K562 (cell line): ENCODE data around the gene SH3BP2. TPM values are rescaled to one million over a fixed set of nuclear protein-coding genes. Genes with fewer than 3 reads are reported as not detected.
A peak's percentile ranks its signal among the peaks of the same experiment; 100 is the strongest.

ENCODE experiments used
- ATAC-seq: fragments of 200-7000 bp; cut with Tn5 transposase; 3 replicates; pipeline ENCODE4 v1.9.1; 2020; ENCODE audit warnings: moderate library complexity
- BruUV-seq: library from RNA; stranded (reverse); fragments of 400-500 nt; replicated peaks from 2 replicates; lab custom pipeline; 2021; lab: Mats Ljungman, UMichigan
- CTCF ChIA-PET: fragments of 300-600 bp; formaldehyde crosslinking; extraction: SDS; loops from one replicate; lab custom pipeline; 2021; ENCODE audit warnings: low intra/inter-chr PET ratio; lab: Yijun Ruan, JAX
- POLR2A ChIA-PET: fragments of 300-600, 350-650 bp; sonication (Branson Sonifier 250); formaldehyde crosslinking; extraction: SDS; loops from one replicate; lab custom pipeline; 2021; ENCODE audit warnings: antibody characterized with exemption, inconsistent platforms; lab: Yijun Ruan, JAX
- DNase-seq, 4 experiments: peaks; one replicate each; pipeline versions ENCODE4 v3.0.0 to v3.0.0-alpha.2; 2011 to 2018; ENCODE audit warnings: low spot score in 3 of 4, mixed read lengths in 3 of 4; ENCODE audit errors: extremely low read depth in 1 of 4
- FAIRE-seq: peaks from 2 replicates; lab custom pipeline; 2011; peaks lifted over from hg19 to GRCh38; lab: Jason Lieb, UNC
- H2AFZ ChIP-seq: 2 replicates; pipeline ENCODE4 v1.6.0; 2011; ENCODE audit warnings: low read depth, low read length, control low read depth, inconsistent platforms
- H3K27ac ChIP-seq: fragments of 200-600 bp; 3 replicates; pipeline ENCODE4 v1.8.0; 2011; ENCODE audit warnings: low read depth, mild to moderate bottlenecking, control low read depth, inconsistent platforms, low read length, moderate library complexity, mixed read lengths; ENCODE audit errors: extremely low read depth
- H3K27me3 ChIP-seq, 2 experiments: fragments of 300-600 bp in 1 of 2; 2 replicates in 1 of 2; 3 replicates in 1 of 2; pipeline versions ENCODE4 v1.6.0 to v1.8.0; 2011; ENCODE audit warnings: inconsistent platforms in 2 of 2, low read length in 2 of 2, mild to moderate bottlenecking in 1 of 2, mixed read lengths in 1 of 2, moderate library complexity in 1 of 2; ENCODE audit not compliant: control insufficient read depth in 2 of 2, insufficient read depth in 2 of 2
- H3K36me3 ChIP-seq: fragments of 300-600 bp; 3 replicates; pipeline ENCODE4 v1.8.0; 2011; ENCODE audit warnings: mild to moderate bottlenecking, low read length, inconsistent platforms; ENCODE audit not compliant: control insufficient read depth, insufficient read depth
- H3K4me1 ChIP-seq, 2 experiments: fragments of 200-600 bp in 1 of 2; replicated peaks in 1 of 2; 2 replicates in 1 of 2; 3 replicates in 1 of 2; pipeline versions ENCODE4 v1.5.1 to v1.8.0; 2011; ENCODE audit warnings: inconsistent platforms in 2 of 2, low read length in 2 of 2, mild to moderate bottlenecking in 1 of 2, mixed read lengths in 1 of 2, moderate library complexity in 1 of 2; ENCODE audit not compliant: control insufficient read depth in 2 of 2, insufficient read depth in 2 of 2
- H3K4me2 ChIP-seq: 2 replicates; pipeline ENCODE4 v1.6.1; 2011; ENCODE audit warnings: low read length, control low read depth, inconsistent platforms, mixed read lengths; ENCODE audit not compliant: insufficient read depth
- H3K4me3 ChIP-seq: fragments of 200-600 bp; sonication (generic), shearing (Covaris generic); 2 replicates; pipeline ENCODE4 v1.5.1; 2016; ENCODE audit warnings: control low read depth, inconsistent platforms
- H3K79me2 ChIP-seq: fragments of 200-600 bp; 3 replicates; pipeline ENCODE4 v1.8.0; 2011; ENCODE audit warnings: low read length, inconsistent platforms; ENCODE audit not compliant: control insufficient read depth, insufficient read depth
- H3K9ac ChIP-seq, 2 experiments: 2 replicates each; pipeline versions ENCODE4 v1.6.0 to v1.6.1; 2011; ENCODE audit warnings: low read depth in 2 of 2, low read length in 2 of 2, control low read depth in 1 of 2, inconsistent platforms in 1 of 2, mild to moderate bottlenecking in 1 of 2, mixed read lengths in 1 of 2; ENCODE audit not compliant: insufficient read depth in 1 of 2
- H3K9me1 ChIP-seq: one replicate; pipeline ENCODE4 v1.6.0; 2011; ENCODE audit warnings: inconsistent platforms, mild to moderate bottlenecking, low read length, moderate library complexity; ENCODE audit not compliant: control insufficient read depth, insufficient read depth
- H3K9me3 ChIP-seq: replicated peaks from 2 replicates; pipeline ENCODE4 v1.5.1; 2011; ENCODE audit warnings: low read depth, low read length, inconsistent platforms; ENCODE audit not compliant: control insufficient read depth, insufficient read depth
- H4K20me1 ChIP-seq: replicated peaks from 2 replicates; pipeline ENCODE4 v1.6.1; 2011; ENCODE audit warnings: low read length, inconsistent platforms, mixed read lengths; ENCODE audit not compliant: control insufficient read depth, insufficient read depth
- ILF3 ChIP-seq: fragments of 450-650 bp; IDR thresholded peaks from 2 replicates; pipeline ENCODE4 v1.6.1; 2018; ENCODE audit warnings: antibody characterized with exemption, mild to moderate bottlenecking, moderate library complexity, borderline replicate concordance
- MEIS2 ChIP-seq: fragments of 450-650 bp; IDR thresholded peaks from 2 replicates; pipeline ENCODE4 v1.6.1; 2014; ENCODE audit warnings: mild to moderate bottlenecking; ENCODE audit not compliant: partially characterized antibody
- PRMT5 ChIP-seq: sonication (generic); formaldehyde crosslinking; IDR thresholded peaks from 2 replicates; pipeline ENCODE4 v1.5.0; 2020; ENCODE audit warnings: missing genetic modification reagents
- THRAP3 ChIP-seq: fragments of 450-650 bp; IDR thresholded peaks from 2 replicates; pipeline ENCODE4 v1.6.1; 2016; ENCODE audit warnings: mild to moderate bottlenecking, inconsistent platforms, borderline replicate concordance
- ZNF140 ChIP-seq: fragments of 250-450 bp; sonication (Bioruptor Pico); IDR thresholded peaks from 2 replicates; pipeline ENCODE4 v1.8.0; 2021; ENCODE audit warnings: moderate library complexity, mild to moderate bottlenecking, inconsistent platforms
- WGBS: fragments of 100-300 bp; shearing (Covaris generic); methylation state at CpG from one replicate; pipeline ENCODE4 v1.1.6; 2016; ENCODE audit warnings: low coverage, mixed read lengths; ENCODE audit not compliant: insufficient coverage; ENCODE audit errors: missing lambda C conversion rate; 5-methylcytosine and 5-hydroxymethylcytosine counted together
- in situ Hi-C: fragments of 300-500 bp; cut with MboI; formaldehyde crosslinking; loops from 4 replicates; pipeline ENCODE4 v1.15.0; 2018; ENCODE audit warnings: inconsistent platforms, mixed read lengths
- intact Hi-C: fragments of 100-400 bp; cut with micrococcal nuclease; formaldehyde crosslinking; loops from 2 replicates; pipeline ENCODE4 v1.14.2; 2022
- polyA plus RNA-seq, 8 experiments: library from polyadenylated mRNA; depleted of rRNA in 4 of 8; stranded (reverse) in 5 of 8; unstranded in 3 of 8; fragments of >200 nt; fragmentation: Nextera tagmentation in 2 of 8; fragmentation: Illumina TruSeq in 1 of 8; extraction: Ambion mirVana in 2 of 8; extraction: Trizol in 1 of 8; gene quantifications; 2 replicates each; pipeline versions ENCODE4 v1.2.1 to v1.2.3, GENCODE V29; 2011 to 2014; ENCODE audit warnings: inconsistent platforms in 1 of 8, missing spikeins in 1 of 8
- total RNA-seq, 7 experiments: library from RNA; depleted of rRNA in 6 of 7; stranded (reverse); fragments of >200 nt in 6 of 7; fragmentation: Illumina TruSeq in 2 of 7; extraction: Trizol in 2 of 7; gene quantifications; 2 replicates each; pipeline versions ENCODE4 v1.2.1 to v1.2.3, GENCODE V29; 2011 to 2021; ENCODE audit warnings: low replicate concordance in 1 of 7
- TF ChIP-seq, protein P1 (sequence below): fragments of 450-650 bp; IDR thresholded peaks from 2 replicates; pipeline ENCODE4 v1.6.1; 2016
- TF ChIP-seq, protein P2 (sequence below): fragments of 450-650 bp; IDR thresholded peaks from 2 replicates; pipeline ENCODE4 v1.6.1; 2017; ENCODE audit warnings: antibody characterized with exemption
- TF ChIP-seq, protein P3 (sequence below): fragments of 450-650 bp; IDR thresholded peaks from 2 replicates; pipeline ENCODE4 v1.6.1; 2018; ENCODE audit not compliant: partially characterized antibody

Gene SH3BP2
- total and polyA plus RNA-seq, 9 of the 15 experiments (the other 6 are each of a cell fraction or from before 2014, with no cell fraction given), result 0.34 to 16.0 (median 5.1) TPM

DNA sequence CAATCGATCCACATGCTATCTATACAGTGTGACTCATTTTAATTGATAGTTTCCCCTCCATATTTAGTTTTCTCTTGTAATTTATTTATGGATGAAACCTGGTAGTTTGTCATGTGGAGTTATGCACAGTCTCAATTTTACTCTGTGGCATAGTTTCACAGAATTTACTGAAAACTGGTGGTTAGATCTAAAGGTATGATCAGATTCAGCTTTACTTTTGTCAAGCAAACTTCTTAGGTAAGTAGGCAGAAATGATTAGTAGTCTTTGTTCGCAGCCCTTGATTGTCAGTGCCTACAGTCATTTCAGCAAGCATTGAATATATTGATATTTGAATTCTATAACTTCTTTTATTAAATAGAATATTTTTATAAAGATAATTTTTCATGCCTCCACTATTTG, 53.3 kb downstream of the SH3BP2 start:
- ChIA-PET CTCF (no interaction called here), POLR2A (interaction anchor here (1.1 kb wide), 1 partner anchor 14 kb away, joined by 3 read pairs; no protein-coding TSS in a partner anchor)
- intact Hi-C loops (no loop called here), in situ Hi-C loops (no loop called here)
- peaks cover 69% of the 10 kb centered on the region for H3K79me2 ChIP-seq
- peaks cover 33 to 34% of the 10 kb centered on the region in 2 experiments for H3K4me1 ChIP-seq
- H3K27me3 ChIP-seq, result no peaks in the 10 kb centered on the region
- H3K4me3 ChIP-seq, result no peak overlapping the region
- peaks cover 18% of the 10 kb centered on the region; the same call in 1 of the 2 replicates for H4K20me1 ChIP-seq
- TF ChIP-seq ILF3, result no peak
- H3K9me1 ChIP-seq, result no peaks in the 10 kb centered on the region
- no peak overlapping the region for H2AFZ ChIP-seq
- FAIRE-seq (no peak), ATAC-seq (no peak), DNase-seq (no peak)
- WGBS, result 78% methylated on average over 2 of the region's 2 CpGs
- BruUV-seq, result no TSS peak
- H3K9me3 ChIP-seq, result no peaks in the 10 kb centered on the region
- no peak overlapping the region for H3K27ac ChIP-seq
- no peaks in the 10 kb centered on the region for H3K36me3 ChIP-seq
- no peak overlapping the region for H3K4me2 ChIP-seq
- no peak overlapping the region for H3K9ac ChIP-seq

- WGBS, result 65% methylated on average over 11 of the region's 11 CpGs
- intact Hi-C loops, result no loop called here
- peaks cover 23% of the 10 kb centered on the region; the same call in 1 of the 2 replicates for H4K20me1 ChIP-seq
- H3K9me1 ChIP-seq, result no peaks in the 10 kb centered on the region
- H3K4me2 ChIP-seq, result peak overlapping the region; percentile 53; the same call in 1 of the 2 replicates
- ChIA-PET CTCF (no interaction called here), POLR2A (no interaction called here)
- H3K27me3 ChIP-seq, result no peaks in the 10 kb centered on the region
- no peak overlapping the region for H3K9ac ChIP-seq
- no TSS peak for BruUV-seq
- FAIRE-seq, result no peak
- H3K27ac ChIP-seq, result 0 out of 3 replicates have a peak overlapping the region, but pooled peaks have one; percentile 8
- peak in 1 of 4 experiments; percentile 33 for DNase-seq
- peaks cover 34 to 38% of the 10 kb centered on the region in 2 experiments for H3K4me1 ChIP-seq
- H3K9me3 ChIP-seq, result no peaks in the 10 kb centered on the region
- no peaks in the 10 kb centered on the region for H3K36me3 ChIP-seq
- in situ Hi-C loops, result no loop called here
- no peak overlapping the region for H2AFZ ChIP-seq
- H3K4me3 ChIP-seq, result no peak overlapping the region
- H3K79me2 ChIP-seq, result peaks cover 75% of the 10 kb centered on the region
- ATAC-seq, result no peak
- TF ChIP-seq, protein P1, sequence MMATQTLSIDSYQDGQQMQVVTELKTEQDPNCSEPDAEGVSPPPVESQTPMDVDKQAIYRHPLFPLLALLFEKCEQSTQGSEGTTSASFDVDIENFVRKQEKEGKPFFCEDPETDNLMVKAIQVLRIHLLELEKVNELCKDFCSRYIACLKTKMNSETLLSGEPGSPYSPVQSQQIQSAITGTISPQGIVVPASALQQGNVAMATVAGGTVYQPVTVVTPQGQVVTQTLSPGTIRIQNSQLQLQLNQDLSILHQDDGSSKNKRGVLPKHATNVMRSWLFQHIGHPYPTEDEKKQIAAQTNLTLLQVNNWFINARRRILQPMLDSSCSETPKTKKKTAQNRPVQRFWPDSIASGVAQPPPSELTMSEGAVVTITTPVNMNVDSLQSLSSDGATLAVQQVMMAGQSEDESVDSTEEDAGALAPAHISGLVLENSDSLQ, result peak; percentile 80
- no peak for TF ChIP-seq ZNF140 (CRISPR knock-in tag)
- TF ChIP-seq, protein P2, sequence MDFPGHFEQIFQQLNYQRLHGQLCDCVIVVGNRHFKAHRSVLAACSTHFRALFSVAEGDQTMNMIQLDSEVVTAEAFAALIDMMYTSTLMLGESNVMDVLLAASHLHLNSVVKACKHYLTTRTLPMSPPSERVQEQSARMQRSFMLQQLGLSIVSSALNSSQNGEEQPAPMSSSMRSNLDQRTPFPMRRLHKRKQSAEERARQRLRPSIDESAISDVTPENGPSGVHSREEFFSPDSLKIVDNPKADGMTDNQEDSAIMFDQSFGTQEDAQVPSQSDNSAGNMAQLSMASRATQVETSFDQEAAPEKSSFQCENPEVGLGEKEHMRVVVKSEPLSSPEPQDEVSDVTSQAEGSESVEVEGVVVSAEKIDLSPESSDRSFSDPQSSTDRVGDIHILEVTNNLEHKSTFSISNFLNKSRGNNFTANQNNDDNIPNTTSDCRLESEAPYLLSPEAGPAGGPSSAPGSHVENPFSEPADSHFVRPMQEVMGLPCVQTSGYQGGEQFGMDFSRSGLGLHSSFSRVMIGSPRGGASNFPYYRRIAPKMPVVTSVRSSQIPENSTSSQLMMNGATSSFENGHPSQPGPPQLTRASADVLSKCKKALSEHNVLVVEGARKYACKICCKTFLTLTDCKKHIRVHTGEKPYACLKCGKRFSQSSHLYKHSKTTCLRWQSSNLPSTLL, result no peak
- TF ChIP-seq, protein P3, sequence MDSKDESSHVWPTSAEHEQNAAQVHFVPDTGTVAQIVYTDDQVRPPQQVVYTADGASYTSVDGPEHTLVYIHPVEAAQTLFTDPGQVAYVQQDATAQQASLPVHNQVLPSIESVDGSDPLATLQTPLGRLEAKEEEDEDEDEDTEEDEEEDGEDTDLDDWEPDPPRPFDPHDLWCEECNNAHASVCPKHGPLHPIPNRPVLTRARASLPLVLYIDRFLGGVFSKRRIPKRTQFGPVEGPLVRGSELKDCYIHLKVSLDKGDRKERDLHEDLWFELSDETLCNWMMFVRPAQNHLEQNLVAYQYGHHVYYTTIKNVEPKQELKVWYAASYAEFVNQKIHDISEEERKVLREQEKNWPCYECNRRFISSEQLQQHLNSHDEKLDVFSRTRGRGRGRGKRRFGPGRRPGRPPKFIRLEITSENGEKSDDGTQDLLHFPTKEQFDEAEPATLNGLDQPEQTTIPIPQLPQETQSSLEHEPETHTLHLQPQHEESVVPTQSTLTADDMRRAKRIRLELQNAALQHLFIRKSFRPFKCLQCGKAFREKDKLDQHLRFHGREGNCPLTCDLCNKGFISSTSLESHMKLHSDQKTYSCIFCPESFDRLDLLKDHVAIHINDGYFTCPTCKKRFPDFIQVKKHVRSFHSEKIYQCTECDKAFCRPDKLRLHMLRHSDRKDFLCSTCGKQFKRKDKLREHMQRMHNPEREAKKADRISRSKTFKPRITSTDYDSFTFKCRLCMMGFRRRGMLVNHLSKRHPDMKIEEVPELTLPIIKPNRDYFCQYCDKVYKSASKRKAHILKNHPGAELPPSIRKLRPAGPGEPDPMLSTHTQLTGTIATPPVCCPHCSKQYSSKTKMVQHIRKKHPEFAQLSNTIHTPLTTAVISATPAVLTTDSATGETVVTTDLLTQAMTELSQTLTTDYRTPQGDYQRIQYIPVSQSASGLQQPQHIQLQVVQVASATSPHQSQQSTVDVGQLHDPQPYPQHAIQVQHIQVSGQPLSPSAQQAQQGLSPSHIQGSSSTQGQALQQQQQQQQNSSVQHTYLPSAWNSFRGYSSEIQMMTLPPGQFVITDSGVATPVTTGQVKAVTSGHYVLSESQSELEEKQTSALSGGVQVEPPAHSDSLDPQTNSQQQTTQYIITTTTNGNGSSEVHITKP, result peak; percentile 48
- peak; percentile 43 for TF ChIP-seq MEIS2
- TF ChIP-seq PRMT5 (CRISPR knock-in tag), result no peak
- no peak for TF ChIP-seq THRAP3
These were observed 54.5 kb downstream of the SH3BP2 start for GRCh38 chr4:2847302-2847871.
